ENCODE measurements around the gene DOCK2.
A peak's percentile ranks its signal among the peaks of the same experiment; 100 is the strongest.

The DOCK2 gene

GRCh38 chr5:169789417-169789940 is 152.4 kb downstream of the DOCK2 start:
- ChIA-PET POLR2A (ENCODE audit: low non-redundant PET) (no interaction called here), CTCF (interaction anchor here (0.7 kb wide), 2 partner anchors 12 to 65 kb away, joined by 3 to 4 read pairs; no protein-coding TSS in a partner anchor)
- TF ChIP-seq CTCF (conservative IDR thresholded peaks at IDR 0.05; ENCODE audit: low read depth), result no peak
- no peak for DNase-seq (ENCODE audit: low spot score)
- no peak overlapping the region for H3K27ac ChIP-seq

- no peak overlapping the region for H3K27ac ChIP-seq
- ChIA-PET CTCF (interaction anchor here (0.6 kb wide), 1 partner anchor 967 kb away, joined by 3 read pairs; no protein-coding TSS in a partner anchor), POLR2A (ENCODE audit: low non-redundant PET) (no interaction called here)
- no peak for DNase-seq (ENCODE audit: low spot score)
- no peak for TF ChIP-seq CTCF (conservative IDR thresholded peaks at IDR 0.05; ENCODE audit: low read depth)
These were observed 154.2 kb downstream of the DOCK2 start for GRCh38 chr5:169791251-169791650.

GRCh38 chr5:169795338-169795737 is 158.3 kb downstream of the DOCK2 start:
- TF ChIP-seq CTCF (conservative IDR thresholded peaks at IDR 0.05; ENCODE audit: low read depth), result no peak
- ChIA-PET POLR2A (ENCODE audit: low non-redundant PET) (no interaction called here), CTCF (interaction anchor here (0.6 to 1.5 kb wide), 2 partner anchors 185 to 268 kb away, joined by 3 to 4 read pairs; partner anchors contain the start of gene INSYN2B)
- peak; percentile 44 for DNase-seq (ENCODE audit: low spot score)
- no peak overlapping the region for H3K27ac ChIP-seq

GRCh38 chr5:169796731-169797130 is 159.7 kb downstream of the DOCK2 start:
- H3K27ac ChIP-seq, result no peak overlapping the region
- POLR2A ChIA-PET (ENCODE audit: low non-redundant PET), result no interaction called here
- CTCF ChIA-PET, result no interaction called here
- DNase-seq (ENCODE audit: low spot score), result no peak
- no peak for TF ChIP-seq CTCF (conservative IDR thresholded peaks at IDR 0.05; ENCODE audit: low read depth)

- ChIA-PET CTCF (interaction anchor here (0.6 kb wide), 2 partner anchors 12 to 16 kb away, joined by 4 read pairs; no protein-coding TSS in a partner anchor), POLR2A (ENCODE audit: low non-redundant PET) (no interaction called here)
- no peak for DNase-seq (ENCODE audit: low spot score)
- H3K27ac ChIP-seq, result no peak overlapping the region
- TF ChIP-seq CTCF (conservative IDR thresholded peaks at IDR 0.05; ENCODE audit: low read depth), result no peak
These were observed 160.5 kb downstream of the DOCK2 start for GRCh38 chr5:169797577-169797976.

GRCh38 chr5:169798438-169798837 is 161.4 kb downstream of the DOCK2 start:
- H3K27ac ChIP-seq, result no peak overlapping the region
- TF ChIP-seq CTCF (conservative IDR thresholded peaks at IDR 0.05; ENCODE audit: low read depth), result no peak
- no peak for DNase-seq (ENCODE audit: low spot score)
- POLR2A ChIA-PET (ENCODE audit: low non-redundant PET), result no interaction called here
- CTCF ChIA-PET, result no interaction called here
